Fibroblast of skin of right biceps (primary cell): ENCODE results near the gene GSTM2.
"Not testable (repeated sequence)": the region's sequence is repeated elsewhere in the genome, so short reads cannot be mapped to it uniquely, and the experiment has no call there.

Experiments
- DNase-seq: peaks from one replicate; pipeline ENCODE4 v3.0.0-alpha.2; 2013

The GSTM2 gene

GRCh38 chr1:109650609-109651008 is 17.2 kb upstream of the GSTM2 start:
- DNase-seq, result peak; percentile 74

- DNase-seq, result no peak
Measured at GRCh38 chr1:109652402-109652801, 15.5 kb upstream of the GSTM2 start.

GRCh38 chr1:109653306-109653705 is 14.6 kb upstream of the GSTM2 start:
- peak; percentile 35 for DNase-seq

- DNase-seq, result no peak
Measured at GRCh38 chr1:109654519-109654918, 13.3 kb upstream of the GSTM2 start.

GRCh38 chr1:109655615-109656519 is 12.0 kb upstream of the GSTM2 start, which contains the start of gene GSTM4:
Gene GSTM4 (plus strand): TSS chr1:109656099. CDS start chr1:109656390, 291 bp downstream.
- DNase-seq, result peak; percentile 77

GRCh38 chr1:109657395-109657794 is 10.5 kb upstream of the GSTM2 start:
- DNase-seq, result no peak

DNA sequence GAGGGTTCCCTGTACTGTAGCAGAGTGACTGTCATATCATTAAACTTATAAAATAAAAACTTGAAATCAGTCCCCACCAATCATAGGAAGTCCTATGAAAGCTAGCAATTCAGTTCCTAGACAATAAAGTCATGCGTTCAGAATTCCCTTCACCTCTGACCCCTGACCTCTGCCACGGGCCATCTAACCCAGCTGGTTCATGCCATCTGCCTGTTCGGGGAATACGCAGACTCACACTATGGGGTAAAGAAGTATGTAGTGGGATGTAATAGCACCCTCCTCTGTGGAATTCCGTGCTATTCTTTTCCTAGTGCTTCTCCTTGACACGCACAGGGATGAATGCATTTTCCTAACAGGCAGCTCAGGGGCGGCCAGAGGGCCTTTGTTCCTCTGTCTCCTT is 9.9 kb upstream of the GSTM2 start:
- no peak for DNase-seq

- DNase-seq, result no peak
Measured at GRCh38 chr1:109658533-109659042, 9.3 kb upstream of the GSTM2 start.

GRCh38 chr1:109659145-109659544 is 8.7 kb upstream of the GSTM2 start:
- DNase-seq, result no peak

- no peak for DNase-seq
Measured at GRCh38 chr1:109659997-109660690, 7.7 kb upstream of the GSTM2 start.

DNA sequence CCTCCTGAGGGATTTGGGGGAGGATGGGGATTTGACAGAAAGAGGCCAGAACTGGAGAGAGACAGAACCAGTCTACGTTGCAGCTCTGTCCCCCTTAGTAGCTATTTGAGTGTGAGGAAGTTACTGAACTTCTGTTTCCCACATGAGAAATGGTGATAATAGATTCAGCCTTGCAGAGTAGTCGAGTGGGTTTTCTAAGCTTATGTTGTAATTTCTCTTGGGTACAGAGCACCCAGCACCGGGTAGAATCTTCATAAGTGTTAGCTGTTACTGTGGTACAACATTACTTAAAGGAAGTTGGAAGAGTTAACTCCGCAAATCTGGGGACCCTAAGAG is 7.2 kb upstream of the GSTM2 start:
- DNase-seq, result not testable (repeated sequence)

GRCh38 chr1:109661391-109661790 is 6.5 kb upstream of the GSTM2 start:
- no peak for DNase-seq

- no peak for DNase-seq
Measured at GRCh38 chr1:109664671-109665070, 3.2 kb upstream of the GSTM2 start.

- no peak for DNase-seq
Measured at GRCh38 chr1:109668123-109668775, 392 bp downstream of the GSTM2 start.

GRCh38 chr1:109669246-109669948 is 1.5 kb downstream of the GSTM2 start:
- no peak for DNase-seq

DNA sequence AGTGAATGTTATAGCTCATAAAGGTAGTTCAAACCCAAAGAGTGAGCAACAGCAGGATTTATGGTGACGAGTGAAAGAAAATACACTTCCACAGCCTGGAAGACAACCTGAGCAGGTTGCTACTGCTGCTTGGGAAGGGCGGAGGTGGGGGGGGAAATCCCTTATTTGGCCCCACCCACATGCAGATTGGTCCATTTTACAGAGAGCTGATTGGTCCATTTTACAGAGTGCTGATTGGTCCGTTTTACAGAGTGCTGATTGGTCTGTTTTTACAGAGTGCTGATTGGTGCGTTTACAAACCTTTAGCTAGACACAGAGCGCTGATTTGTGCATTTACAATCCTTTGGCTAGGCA is 2.1 kb downstream of the GSTM2 start:
- DNase-seq, result not testable (repeated sequence)

GRCh38 chr1:109671067-109671466 is 3.2 kb downstream of the GSTM2 start:
- no peak for DNase-seq

GRCh38 chr1:109673861-109674260 is 6.0 kb downstream of the GSTM2 start:
- DNase-seq, result not testable (repeated sequence)

DNA sequence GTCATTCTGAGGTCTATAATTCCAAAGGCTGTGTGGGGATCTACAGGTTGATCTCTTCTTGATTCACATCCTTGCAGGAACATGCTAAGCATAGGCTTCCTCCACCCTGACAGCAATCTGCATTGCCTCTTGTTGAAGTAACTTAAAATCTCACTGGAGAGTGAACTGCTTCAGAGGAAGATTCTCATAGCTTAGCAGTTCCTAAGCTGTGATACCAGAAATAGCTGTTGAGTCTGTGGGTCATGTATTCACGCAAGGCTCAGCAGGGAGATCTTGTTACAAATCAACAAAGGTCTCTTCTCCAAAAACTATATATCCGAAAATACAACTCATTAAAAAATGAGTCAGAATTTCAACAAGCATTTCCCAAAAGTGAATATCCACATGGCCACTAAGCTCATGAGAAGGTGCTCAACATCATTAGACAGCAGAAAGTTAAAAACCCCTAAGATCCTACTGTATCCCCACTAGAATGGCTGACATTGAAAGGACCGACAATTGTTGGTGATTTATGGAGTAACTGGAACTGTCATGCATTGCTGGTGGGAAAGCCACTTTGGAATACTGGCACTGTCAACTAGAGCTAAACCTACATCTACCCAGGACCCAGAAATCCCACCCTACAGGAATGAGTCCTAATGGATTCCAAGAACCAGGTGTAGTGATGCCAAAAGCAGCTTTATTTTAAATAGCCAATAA is 9.0 kb downstream of the GSTM2 start:
- DNase-seq, result not testable (repeated sequence)

- DNase-seq, result no peak
Measured at GRCh38 chr1:109677459-109677858, 9.6 kb downstream of the GSTM2 start.

- not testable (repeated sequence) for DNase-seq
Measured at GRCh38 chr1:109678637-109679036, 10.8 kb downstream of the GSTM2 start.

DNA sequence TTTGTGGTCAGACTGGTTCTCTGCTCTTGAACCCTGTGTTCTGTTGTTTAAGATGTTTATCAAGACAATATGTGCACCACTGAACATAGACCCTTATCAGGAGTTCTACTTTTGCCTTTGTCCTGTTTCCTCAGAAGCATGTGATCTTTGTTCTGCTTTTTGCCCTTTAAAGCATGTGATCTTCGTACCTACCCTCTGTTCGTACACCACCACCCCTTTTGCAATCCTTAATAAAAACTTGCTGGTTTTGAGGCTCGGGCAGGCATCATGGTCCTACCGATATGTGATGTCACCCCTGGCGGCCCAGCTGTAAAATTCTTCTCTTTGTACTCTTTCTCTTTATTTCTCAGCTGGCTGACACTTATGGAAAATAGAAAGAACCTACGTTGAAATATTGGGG is 16.9 kb downstream of the GSTM2 start:
- DNase-seq, result not testable (repeated sequence)
